Bone marrow (tissue), 2 donors: ENCODE measurements around the gene AFP.

Experiments
- DNase-seq, 2 donors: peaks; one replicate each; lab custom pipeline; 2025; lab: John Stamatoyannopoulos, UW

AFP gene

DNA sequence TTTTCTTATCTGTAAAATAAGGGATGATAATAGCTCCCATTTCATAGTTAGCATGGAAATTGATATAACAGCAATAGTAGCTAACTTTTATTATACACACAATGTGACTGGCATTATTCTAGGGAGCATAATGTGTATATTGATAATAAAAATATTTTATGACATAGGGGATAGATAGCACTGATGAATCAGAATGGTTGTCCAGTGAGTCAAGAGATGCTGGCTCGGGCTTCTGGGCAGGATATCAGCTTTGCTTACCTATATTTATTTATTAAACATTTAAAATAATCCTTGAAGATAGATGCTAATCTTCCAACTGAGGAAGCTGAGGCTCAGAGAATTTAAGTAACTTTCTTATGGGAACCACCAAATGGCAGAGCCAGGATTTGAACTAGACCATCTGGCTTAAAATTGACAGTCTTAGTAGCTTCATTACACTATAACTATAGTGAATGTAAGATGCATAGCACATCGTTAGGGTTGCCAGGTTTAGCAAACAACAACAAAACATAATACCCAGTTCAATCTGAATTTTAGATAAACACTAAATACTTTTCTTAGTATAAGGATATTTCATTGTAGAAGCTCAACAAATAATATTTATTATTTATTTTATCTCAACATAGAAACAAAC lies 2.7 kb downstream of the AFP start:
- no peak for DNase-seq

DNA sequence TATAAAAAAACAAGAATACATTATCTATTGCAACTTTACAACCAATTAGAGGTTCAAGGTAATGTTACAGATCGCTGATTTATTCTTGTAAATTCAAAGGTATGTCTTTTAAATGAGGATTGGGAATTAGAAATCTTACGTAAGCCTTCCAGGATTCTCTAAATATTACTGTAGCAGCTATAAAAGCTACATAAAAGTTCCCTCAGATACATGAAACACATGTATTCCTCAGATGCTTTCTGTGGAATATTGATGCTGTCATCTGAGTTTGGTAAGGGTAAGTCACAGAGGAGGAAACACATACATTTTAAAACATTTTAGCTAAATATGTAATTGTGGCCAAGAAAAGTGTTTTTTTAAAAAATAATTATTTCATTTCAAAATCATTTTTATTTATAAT lies 3.4 kb downstream of the AFP start:
- DNase-seq, result no peak

DNA sequence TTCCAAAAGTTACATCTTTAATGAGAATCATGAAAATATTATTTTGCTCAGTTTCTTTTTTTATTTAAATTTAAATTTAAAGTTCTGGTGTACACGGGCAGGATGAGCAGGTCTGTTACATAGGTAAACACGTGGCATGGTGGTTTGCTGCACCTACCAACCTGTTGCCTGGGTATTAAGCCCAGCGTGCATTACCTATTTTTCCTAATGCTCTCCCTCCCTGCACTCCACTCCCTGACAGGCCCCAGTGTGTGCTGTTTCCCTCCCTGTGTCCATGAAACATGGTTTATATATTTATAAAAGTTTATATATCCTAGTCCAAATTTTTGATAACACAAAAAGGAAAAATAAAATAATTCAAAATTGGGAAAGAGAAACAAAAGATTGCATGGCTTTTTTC lies 4.0 kb downstream of the AFP start:
- DNase-seq, result no peak

DNA sequence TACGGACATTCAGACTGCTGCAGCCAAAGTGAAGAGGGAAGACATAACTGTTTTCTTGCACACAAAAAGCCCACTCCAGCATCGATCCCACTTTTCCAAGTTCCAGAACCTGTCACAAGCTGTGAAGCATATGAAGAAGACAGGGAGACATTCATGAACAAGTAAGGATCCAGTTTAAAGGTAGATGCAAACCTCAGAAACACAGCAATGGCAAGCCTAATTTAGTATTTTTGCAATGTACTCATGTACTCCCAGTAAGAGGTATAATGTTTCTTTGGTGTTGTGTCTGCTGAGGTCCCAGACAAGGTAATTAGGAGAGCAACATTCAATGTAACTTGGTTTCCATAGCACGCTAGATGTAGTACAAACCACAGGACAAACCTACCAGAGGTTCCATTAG lies 4.6 kb downstream of the AFP start:
- DNase-seq, result no peak

DNA sequence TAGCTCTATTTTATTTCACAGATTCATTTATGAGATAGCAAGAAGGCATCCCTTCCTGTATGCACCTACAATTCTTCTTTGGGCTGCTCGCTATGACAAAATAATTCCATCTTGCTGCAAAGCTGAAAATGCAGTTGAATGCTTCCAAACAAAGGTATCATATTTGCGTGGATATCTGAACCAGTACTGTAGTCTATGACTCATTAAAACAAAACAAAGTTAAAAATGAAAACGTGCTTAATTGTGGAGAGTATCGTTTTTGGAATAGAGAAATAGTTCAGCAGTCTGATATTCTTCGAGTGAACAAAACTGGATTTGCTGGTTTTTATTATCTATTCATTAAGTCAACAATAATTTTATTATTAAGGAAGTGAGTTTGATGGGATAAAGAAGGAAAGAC lies 6.3 kb downstream of the AFP start:
- DNase-seq, result no peak

DNA sequence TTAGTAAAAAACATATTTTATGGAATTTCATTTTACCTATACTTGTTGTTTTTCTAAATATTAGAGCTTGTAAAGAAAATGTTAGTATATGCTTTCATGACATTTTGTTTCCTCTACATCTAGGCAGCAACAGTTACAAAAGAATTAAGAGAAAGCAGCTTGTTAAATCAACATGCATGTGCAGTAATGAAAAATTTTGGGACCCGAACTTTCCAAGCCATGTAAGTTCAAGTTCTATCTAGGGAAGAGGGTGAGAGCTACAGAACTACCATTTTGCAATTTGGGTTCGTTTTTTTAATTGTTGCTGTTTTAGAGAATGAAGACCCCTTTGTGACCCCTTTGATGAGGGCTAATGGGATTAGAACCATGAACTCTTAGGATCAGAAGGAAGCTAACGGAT lies 7.2 kb downstream of the AFP start:
- no peak for DNase-seq

DNA sequence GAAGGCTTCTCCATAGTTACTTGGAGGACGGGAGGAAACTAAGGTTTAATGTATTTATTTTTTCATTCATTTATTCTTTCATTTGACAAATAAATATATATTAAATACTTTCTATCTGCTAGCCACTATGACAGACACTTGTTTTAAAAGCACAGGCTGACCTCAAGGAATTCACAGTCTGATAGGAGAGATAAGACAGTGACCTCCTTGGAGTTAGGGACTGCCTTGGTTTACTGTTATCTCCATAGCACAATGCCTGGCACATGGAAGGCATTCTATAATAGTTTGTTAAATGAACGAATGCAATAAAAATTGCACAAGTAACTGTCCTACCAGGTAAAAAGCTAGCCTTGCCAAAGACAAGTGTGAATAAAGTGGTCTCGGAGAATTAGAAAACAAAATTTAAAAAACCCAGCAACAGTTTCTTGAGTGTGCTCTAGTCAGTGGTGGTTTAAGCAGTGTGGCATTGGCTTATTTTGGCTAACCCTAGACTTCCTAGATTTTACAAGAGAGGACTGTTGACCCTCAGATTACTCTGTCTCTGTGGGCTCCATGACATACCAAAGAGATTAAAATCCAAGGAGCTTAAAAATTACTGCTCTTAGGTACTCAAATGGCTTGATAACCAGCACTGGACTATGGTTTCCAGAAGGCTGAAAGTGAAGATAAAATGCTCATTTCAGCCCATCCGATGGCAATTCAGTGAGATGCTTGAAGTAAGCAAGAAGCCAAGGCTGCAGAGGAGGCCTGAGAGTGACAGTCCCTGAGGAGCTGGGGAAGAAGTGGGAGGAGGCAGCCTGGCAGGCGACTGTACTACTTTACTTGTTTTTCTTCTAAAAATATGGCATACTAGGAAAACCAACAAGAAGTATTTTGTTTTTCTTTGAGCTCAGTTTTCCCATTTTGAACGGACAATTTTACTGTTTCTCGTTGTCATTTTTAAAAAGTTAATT lies 9.6 kb downstream of the AFP start:
- DNase-seq, result no peak

DNA sequence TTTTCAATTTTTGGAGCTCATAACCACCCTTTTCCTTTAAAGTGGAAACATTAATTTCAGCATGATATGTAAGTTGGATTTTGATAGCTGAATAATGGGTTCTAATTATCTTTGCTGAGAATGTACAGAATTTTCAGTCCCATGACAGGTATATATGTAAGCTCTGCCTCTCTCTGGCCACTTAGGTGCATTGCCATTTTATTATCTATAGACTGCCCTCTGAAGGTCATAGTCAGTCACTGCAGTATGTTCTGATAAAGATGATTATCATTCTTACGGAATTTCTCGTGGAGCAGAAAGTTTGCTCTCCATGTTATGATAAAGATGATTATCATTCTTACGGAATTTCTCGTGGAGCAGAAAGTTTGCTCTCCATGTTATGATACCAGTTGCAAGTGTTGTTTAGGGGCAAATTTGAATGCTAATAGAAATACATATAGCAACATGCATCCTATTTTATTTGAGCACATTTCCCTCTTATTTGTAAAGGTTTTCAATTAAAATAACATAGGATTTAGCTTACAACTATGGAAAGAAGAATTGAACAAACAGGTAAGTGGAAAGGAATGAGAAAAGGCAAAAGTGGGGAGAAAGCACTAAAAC lies 10.4 kb downstream of the AFP start:
- DNase-seq, result peak in 1 of 2 donors; percentile 36

DNA sequence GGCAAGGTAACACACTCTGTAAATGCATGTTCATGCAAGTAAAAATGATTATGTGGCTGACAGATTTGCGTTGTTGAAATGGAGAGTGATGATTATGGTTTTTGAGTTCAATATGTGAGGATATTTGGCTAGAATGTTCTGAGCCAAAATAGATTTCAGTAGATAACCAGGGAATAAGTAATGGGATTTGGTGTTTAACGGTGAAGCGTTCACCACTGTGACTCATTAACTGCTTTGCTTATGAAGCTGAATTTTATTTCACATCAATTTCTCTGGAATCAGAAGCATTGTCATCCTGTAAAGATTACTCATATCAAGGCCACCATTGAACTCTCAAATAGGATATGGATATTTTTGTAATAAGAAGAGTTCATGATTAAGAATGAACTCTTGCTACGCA lies 11.7 kb downstream of the AFP start:
- no peak for DNase-seq

DNA sequence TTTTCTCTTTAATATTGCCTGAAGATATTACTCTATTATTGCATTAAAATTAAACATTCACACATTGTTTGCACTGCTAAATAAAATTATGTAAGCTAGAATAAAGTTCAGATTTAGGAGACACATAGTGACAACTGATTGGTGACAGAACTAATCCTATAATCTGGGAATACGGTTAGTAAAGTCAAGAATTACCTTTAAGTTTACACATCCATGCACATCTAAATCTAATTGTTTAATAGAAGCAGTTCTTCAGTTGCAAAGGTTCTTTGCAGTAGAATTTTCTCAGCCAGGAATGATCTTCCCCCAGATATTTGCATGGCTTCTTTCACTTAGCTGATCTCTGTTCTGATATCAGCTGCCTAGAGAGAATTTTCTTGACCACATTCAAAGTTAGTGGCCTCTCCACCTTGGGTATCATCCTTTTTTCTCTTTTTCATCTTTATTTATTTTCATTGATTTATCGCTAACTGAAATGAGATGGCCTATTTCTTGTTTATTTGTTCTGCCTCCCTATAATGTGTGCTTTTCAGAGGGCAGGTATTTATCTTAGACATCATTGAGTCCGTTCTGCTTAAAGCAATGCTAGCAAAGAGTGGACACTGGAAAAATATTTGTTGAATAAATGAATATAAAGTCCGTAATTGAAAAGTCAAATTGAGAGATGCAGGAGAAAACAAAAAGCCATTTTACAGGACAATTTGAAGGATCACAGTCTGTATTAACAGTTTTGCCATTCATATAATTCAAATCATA lies 12.6 kb downstream of the AFP start:
- DNase-seq, result no peak

DNA sequence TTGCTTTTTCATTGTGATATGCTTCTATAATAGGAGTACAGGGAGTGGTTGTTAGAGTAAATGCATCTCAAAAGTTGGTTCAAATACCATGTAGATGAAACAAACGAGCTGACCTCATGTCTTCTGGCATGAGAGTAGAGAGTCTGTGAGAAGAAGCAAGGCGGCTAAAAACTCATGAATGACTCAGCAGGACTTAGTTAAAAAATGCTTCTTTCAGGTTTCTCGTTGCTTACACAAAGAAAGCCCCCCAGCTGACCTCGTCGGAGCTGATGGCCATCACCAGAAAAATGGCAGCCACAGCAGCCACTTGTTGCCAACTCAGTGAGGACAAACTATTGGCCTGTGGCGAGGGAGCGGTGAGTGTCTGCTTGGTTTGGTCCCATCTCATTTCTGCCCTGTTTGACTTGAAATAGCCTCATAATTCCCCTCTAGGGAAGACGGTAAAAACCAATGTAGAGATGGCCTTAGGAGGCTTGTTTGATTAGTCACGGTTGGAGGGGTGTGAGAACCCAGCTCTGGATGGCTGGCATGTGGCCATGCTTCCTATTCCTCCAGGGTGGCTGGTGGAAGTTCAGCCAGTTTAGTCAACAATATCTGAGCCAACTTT lies 14.5 kb downstream of the AFP start:
- no peak for DNase-seq

DNA sequence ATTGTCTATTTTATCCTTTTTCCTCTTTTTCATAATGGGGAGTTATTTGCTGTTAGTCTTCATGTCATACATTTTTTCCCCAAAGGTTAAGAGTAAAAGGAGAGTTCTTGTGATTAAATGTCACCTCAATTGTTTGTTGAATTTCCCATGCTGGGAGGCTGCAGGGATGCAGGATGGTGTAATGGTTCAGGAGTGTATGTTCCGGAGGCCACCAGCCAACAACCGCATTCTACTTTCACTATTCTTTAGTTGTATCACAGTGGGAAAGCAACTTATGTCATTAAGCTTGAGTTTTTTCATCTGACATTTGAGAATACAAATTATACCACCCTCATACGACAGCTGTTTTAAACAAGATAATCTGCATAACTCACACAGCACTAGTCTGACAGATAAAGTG lies 15.4 kb downstream of the AFP start:
- DNase-seq, result no peak

DNA sequence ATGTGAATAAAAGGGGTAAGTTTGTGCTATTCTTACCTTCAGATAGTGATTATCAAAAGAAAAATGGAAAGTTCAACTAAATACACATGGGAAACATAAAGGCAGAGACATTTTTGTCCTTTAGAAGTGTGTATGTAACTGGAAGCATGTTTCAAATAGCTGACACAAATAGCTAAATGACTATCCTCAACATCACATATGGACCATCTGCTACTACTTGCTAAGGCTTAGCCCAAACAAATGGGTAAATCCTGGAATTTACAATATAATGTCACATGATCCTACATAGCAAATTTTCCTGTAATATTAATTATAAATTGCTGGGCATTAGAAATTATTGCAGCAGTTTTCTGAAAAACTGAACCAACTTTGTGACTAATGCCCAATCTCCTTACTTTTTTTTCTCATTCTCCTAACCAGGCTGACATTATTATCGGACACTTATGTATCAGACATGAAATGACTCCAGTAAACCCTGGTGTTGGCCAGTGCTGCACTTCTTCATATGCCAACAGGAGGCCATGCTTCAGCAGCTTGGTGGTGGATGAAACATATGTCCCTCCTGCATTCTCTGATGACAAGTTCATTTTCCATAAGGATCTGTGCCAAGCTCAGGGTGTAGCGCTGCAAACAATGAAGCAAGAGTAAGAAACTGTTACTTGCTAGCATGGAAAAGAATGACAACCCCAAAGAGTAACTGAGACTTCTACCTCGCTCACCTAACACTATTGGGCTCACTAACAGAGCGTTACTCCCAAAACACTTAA lies 16.1 kb downstream of the AFP start:
- no peak for DNase-seq

DNA sequence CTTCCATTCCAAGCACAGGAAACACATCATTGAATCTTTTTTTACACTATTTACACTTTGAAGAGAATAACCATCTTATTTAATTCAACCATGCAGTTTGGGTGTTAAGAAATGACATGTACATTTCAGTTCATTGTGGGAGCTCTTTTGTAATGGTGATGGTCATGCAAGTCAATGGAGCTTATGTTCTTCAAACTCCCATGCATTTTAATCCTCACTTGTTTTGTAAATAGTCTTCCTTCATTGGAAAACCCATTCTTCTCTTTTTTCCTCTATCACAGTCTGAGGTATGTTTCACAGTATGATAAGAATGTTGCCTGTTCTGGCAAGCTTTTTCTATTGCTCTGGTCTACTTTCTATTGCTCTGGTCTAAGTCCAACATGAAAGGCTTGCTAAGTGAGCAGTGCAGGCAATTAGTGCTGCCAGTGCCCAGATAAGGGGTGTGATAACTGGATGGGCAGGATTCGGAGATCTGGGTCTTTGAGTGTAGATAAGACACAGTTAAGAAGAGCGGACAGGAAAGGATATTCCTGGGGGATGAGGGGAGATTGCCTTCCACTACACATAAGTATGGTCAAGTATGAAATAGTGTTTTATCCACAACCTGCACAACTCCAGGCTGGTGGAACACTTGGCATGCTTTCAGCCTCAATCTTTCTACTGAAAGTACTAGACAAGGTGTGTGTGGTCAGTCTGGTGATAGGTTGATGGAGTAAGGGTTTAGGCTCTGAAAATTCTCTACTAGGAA lies 17.1 kb downstream of the AFP start:
- no peak for DNase-seq

DNA sequence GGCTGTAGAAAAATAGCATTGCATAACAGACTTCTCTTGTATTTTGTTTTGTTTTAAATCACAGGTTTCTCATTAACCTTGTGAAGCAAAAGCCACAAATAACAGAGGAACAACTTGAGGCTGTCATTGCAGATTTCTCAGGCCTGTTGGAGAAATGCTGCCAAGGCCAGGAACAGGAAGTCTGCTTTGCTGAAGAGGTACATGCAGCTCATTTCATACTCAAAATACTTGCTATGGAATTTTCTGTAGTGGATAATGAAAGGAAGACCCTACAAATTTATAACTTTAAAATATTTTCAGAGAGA lies 17.6 kb downstream of the AFP start:
- no peak for DNase-seq

DNA sequence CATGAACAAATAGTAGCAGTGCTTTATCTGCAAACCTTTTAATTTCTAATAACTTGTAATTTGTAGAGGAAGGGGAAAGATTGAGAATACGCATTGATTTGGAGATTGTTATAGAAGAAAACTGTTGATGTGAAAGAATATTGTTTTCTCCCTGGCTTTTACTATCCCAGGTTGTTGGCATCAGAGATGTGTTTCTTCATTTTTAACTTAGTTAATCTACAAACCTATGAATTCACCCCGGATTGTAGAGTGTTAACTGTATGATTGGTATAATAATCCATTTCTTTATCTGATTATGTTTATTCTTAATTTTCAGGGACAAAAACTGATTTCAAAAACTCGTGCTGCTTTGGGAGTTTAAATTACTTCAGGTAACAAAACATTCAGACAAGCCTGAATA lies 18.9 kb downstream of the AFP start:
- no peak for DNase-seq

DNA sequence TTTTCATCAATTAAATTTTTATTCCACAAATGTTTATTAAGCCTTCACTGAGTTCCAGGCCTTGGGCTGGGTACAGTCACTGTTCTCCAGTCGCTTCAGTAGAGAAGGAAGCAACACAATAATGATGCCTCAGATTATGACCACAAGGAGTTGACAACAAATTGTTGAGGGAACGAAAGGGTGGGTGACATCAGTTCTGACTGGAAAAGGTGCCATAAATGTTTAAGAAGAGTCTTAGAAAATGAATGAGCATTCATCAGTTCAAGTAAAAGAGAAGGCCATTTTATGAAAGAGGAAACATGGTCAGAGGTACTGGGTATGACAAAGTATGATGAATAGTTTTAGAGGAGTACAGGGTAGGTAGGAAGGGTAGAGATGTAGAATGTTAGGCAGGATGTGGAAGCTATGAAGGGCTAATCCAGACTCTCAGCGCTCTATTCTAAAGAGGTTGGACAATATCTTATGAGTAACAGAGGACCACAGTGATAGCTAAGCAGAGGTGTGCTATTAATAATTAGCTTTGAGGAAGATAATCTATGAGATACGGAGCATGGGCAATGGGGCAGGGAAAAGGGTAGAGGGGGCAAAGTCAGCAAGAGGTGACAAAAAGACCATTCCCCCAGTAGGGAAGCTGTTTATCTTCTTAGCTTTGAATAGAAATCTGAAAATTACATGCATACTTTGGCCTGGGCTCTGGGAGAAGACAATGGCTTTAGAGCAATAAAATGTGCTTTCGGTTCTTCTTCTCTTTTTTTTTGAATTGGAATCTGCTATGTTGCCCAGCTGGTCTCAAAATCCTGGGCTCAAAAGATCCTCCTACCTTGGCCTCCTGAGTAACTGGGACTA lies 20.4 kb downstream of the AFP start:
- DNase-seq, result no peak

DNA sequence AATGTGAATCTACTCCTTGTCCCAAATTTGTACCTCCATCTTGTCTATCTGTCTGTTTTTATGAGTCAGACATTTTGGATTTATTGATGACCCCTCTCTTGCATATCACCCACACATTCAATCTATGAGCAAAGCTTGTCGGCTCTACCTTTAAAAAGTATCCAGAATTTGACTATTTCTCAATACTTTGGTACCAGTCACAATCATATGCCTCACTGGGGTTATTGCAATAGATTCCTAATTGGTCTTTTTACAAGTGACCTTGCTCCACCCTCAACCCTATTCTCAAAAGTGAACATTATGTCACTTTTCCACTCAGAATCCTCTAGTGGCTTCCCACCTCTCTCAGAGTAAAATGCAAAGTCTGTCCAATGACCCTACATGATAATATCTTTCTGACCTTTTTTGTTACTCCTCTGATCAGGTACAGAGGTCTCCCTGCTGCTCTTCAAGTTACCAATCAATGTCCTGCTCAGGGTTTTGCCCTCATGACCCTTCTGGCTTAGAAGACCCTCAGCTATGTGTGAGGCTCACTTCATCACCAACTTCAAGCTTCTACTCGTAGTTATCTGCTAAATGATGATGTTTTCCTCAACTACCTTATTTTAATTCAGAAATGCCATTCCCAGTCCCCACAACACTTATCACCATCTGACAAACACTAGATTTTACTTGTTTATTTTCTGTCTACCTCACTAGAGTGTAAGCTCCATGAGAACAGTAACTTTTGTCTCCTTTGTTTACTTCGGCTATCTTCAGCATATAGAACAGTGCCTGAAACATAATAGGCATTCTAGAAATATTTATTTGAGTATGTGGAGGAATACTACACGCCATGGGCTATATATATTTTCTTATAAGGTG lies 22.4 kb downstream of the AFP start:
- DNase-seq, result no peak

DNA sequence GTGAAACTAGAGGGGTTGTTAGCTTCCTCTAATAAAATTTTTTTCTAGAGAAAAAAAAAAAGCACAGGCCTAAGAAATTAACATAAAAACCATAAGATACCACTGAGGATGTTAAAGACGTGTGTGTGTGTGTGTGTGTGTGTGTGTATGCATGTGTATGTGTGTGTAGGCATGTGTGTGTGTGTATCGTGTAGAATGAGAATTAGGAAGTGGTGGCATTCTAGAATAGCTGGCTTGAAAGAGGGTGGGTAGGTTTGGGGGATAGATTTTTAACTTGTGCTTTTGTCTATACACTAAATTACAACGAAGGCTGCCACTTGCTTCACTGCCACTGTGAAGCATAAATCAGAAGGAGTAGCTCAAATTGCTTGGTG lies 23.0 kb downstream of the AFP start:
- DNase-seq, result no peak
